ENCODE data around the gene CMTM4.

DNA sequence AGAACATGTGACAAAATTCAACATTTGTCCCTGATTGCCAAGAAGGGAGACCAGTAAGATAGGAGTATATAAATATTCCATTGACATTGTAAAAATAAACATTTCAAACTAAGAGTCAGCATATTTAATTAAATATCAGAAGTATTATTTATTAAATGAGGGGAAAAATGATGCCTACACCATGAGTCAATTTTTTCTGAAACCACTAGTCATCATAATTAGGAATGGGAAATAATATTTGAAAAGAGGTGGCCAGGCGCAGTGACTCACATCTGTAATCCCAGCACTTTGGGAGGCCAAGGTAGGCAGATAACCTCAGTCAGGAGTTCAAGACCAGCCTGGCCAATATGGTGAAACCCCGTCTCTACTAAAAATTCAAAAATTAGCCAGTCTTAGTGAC, 128.2 kb downstream of the CMTM4 start:
- no peak for TF ChIP-seq EZH2 (IDR thresholded peaks at IDR 0.05)
- no peak for TF ChIP-seq POLR2AphosphoS5 (IDR thresholded peaks at IDR 0.05; ENCODE audit: borderline replicate concordance, low read depth, low read length)

All from SK-N-MC (cell line).